Measurements from ENCODE around the gene LYSET.
"Not testable (repeated sequence)": the region's sequence is repeated elsewhere in the genome, so short reads cannot be mapped to it uniquely, and the experiment has no call there.

Gene LYSET

DNA sequence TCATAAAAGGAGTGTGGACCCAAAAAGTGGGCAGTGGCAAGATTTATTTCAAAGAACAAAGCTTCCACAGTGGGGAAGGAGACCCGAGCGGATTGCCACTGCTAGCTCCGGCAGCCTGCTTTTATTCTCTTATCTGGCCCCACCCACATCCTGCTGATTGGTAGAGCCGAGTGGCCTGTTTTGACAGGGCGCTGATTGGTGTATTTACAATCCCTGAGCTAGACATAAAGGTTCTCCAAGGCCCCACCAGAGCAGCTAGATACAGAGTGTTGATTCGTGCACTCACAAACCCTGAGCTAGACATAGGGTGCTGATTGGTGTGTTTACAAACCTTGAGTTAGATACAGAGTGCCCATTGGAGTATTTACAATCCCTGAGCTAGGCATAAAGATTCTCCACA is 15.5 kb upstream of the LYSET start:
- not testable (repeated sequence) for H4K20me1 ChIP-seq (ENCODE audit: insufficient read depth, low read length); H2AFZ ChIP-seq (ENCODE audit: low read length); H3K4me2 ChIP-seq (ENCODE audit: low read length); H3F3A ChIP-seq (ENCODE audit: insufficient read depth, low read length); H3K27ac ChIP-seq (ENCODE audit: low read depth, low read length, poor library complexity, severe bottlenecking); H3K9me3 ChIP-seq (ENCODE audit: low read length); H3K36me3 ChIP-seq (ENCODE audit: insufficient read depth, low read length); H3K79me2 ChIP-seq (ENCODE audit: insufficient read depth, low read length); H3K4me3 ChIP-seq (ENCODE audit: low read depth, low read length, poor library complexity, severe bottlenecking); H3K9ac ChIP-seq (ENCODE audit: low read length); H3K4me1 ChIP-seq (ENCODE audit: insufficient read depth, low read length, severe bottlenecking); H3K9me2 ChIP-seq (ENCODE audit: low read depth, low read length); H3K27me3 ChIP-seq (ENCODE audit: insufficient read depth, low read length)

DNA sequence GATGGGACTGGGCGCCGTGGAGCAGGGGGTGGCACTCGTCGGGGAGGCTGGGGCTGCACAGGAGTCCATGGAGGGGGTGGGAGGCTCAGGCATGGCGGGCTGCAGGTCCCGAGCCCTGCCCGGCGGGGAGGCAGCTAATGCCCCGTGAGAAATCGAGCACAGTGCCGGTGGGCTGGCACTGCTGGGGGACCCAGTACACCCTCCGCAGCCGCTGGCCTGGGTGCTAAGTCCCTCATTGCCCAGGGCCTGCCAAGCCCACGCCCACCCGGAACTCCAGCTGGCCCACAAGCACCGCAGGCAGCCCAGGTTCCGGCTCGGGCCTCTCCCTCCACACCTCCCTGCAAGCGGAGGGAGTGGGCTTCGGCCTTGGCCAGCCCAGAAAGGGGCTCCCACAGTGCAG is 15.0 kb upstream of the LYSET start:
- H3K9ac ChIP-seq (ENCODE audit: low read length); H3K79me2 ChIP-seq (ENCODE audit: insufficient read depth, low read length); H3K36me3 ChIP-seq (ENCODE audit: insufficient read depth, low read length); H3K9me3 ChIP-seq (ENCODE audit: low read length); H3K4me1 ChIP-seq (ENCODE audit: insufficient read depth, low read length, severe bottlenecking); H3F3A ChIP-seq (ENCODE audit: insufficient read depth, low read length); H3K27me3 ChIP-seq (ENCODE audit: insufficient read depth, low read length); H4K20me1 ChIP-seq (ENCODE audit: insufficient read depth, low read length); H3K9me2 ChIP-seq (ENCODE audit: low read depth, low read length); H2AFZ ChIP-seq (ENCODE audit: low read length); H3K4me2 ChIP-seq (ENCODE audit: low read length); H3K27ac ChIP-seq (ENCODE audit: low read depth, low read length, poor library complexity, severe bottlenecking); H3K4me3 ChIP-seq (ENCODE audit: low read depth, low read length, poor library complexity, severe bottlenecking): not testable (repeated sequence)

DNA sequence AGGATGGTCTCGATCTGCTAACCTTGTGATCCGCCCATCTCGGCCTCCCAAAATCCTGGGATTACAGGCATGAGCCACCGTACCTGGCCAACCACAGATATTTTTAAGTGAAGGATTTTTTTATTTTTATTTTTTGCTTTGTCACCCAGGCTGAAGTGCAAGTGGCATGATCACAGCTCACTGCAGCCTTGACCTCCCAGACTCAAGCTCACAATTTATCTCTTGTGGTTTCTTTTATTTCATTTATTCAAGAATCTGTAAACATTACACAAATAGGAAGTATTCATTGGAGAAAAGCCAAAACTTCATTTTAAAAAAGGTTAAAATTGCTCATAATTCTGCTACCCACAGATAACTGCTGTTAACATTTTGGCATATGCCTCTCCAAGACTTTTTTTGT is 13.7 kb upstream of the LYSET start:
- Histone ChIP-seq H3K9me3 (ENCODE audit: low read length) (no peaks in the 10 kb centered on the region), H3K4me3 (ENCODE audit: low read depth, low read length, poor library complexity, severe bottlenecking) (no peak overlapping the region), H2AFZ (ENCODE audit: low read length) (no peak overlapping the region), H3K4me1 (ENCODE audit: insufficient read depth, low read length, severe bottlenecking) (no peaks in the 10 kb centered on the region), H3K9me2 (ENCODE audit: low read depth, low read length) (no peaks in the 10 kb centered on the region), H3K27me3 (ENCODE audit: insufficient read depth, low read length) (0 out of 2 replicates have a peak, but pooled peaks cover 6% of the 10 kb centered on the region), H4K20me1 (ENCODE audit: insufficient read depth, low read length) (no peaks in the 10 kb centered on the region), H3K36me3 (ENCODE audit: insufficient read depth, low read length) (no peaks in the 10 kb centered on the region), H3K9ac (ENCODE audit: low read length) (no peak overlapping the region), H3F3A (ENCODE audit: insufficient read depth, low read length) (no peaks in the 10 kb centered on the region), H3K4me2 (ENCODE audit: low read length) (no peak overlapping the region), H3K79me2 (ENCODE audit: insufficient read depth, low read length) (no peaks in the 10 kb centered on the region), H3K27ac (ENCODE audit: low read depth, low read length, poor library complexity, severe bottlenecking) (no peak overlapping the region)
- TF ChIP-seq CTCF (IDR thresholded peaks at IDR 0.05; ENCODE audit: low read length) (no peak), EZH2 (IDR thresholded peaks at IDR 0.05; ENCODE audit: borderline replicate concordance, low read length) (no peak)

DNA sequence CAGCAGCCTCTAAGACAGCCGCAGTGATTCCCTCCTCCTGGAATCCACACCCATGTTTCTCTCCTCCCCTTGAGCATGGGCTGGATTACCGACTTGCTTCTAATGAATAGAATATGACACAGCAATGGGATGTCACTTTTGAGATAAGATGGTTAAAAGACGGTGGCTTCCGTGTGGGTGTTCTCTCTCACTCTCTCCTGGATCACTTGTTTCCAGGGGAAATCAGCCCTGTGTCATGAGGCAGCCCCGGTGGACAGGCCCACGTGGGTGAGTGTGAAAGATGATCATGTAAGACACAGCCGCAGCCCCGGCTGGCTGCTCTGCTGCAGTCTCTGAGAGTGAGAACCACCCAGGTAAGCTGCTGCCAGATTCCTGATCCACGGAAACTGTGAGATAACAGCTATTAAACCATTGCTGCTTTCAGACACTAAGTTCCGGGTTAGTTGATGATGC is 11.1 kb upstream of the LYSET start:
- Histone ChIP-seq H3K36me3 (ENCODE audit: insufficient read depth, low read length) (no peaks in the 10 kb centered on the region), H3K4me3 (ENCODE audit: low read depth, low read length, poor library complexity, severe bottlenecking) (no peak overlapping the region), H3K27ac (ENCODE audit: low read depth, low read length, poor library complexity, severe bottlenecking) (no peak overlapping the region), H3K4me1 (ENCODE audit: insufficient read depth, low read length, severe bottlenecking) (no peaks in the 10 kb centered on the region), H2AFZ (ENCODE audit: low read length) (no peak overlapping the region), H3F3A (ENCODE audit: insufficient read depth, low read length) (no peaks in the 10 kb centered on the region), H3K79me2 (ENCODE audit: insufficient read depth, low read length) (no peaks in the 10 kb centered on the region), H3K9me3 (ENCODE audit: low read length) (no peaks in the 10 kb centered on the region), H3K9ac (ENCODE audit: low read length) (no peak overlapping the region), H3K4me2 (ENCODE audit: low read length) (no peak overlapping the region), H3K27me3 (ENCODE audit: insufficient read depth, low read length) (0 out of 2 replicates have a peak, but pooled peaks cover 6% of the 10 kb centered on the region), H3K9me2 (ENCODE audit: low read depth, low read length) (no peaks in the 10 kb centered on the region), H4K20me1 (ENCODE audit: insufficient read depth, low read length) (no peaks in the 10 kb centered on the region)
- TF ChIP-seq EZH2 (IDR thresholded peaks at IDR 0.05; ENCODE audit: borderline replicate concordance, low read length) (no peak), CTCF (IDR thresholded peaks at IDR 0.05; ENCODE audit: low read length) (no peak)

GRCh38 chr14:93174731-93175130 is 10.4 kb upstream of the LYSET start:
- not testable (repeated sequence) for H3K9me2 ChIP-seq (ENCODE audit: low read depth, low read length); H3K79me2 ChIP-seq (ENCODE audit: insufficient read depth, low read length); H3K9me3 ChIP-seq (ENCODE audit: low read length)

More at GRCh38 chr14:93174731-93175130, 10.4 kb upstream of the LYSET start:
- not testable (repeated sequence) for H4K20me1 ChIP-seq (ENCODE audit: insufficient read depth, low read length); H3K4me1 ChIP-seq (ENCODE audit: insufficient read depth, low read length, severe bottlenecking); H3K4me3 ChIP-seq (ENCODE audit: low read depth, low read length, poor library complexity, severe bottlenecking); H3K36me3 ChIP-seq (ENCODE audit: insufficient read depth, low read length); H3K9ac ChIP-seq (ENCODE audit: low read length); H2AFZ ChIP-seq (ENCODE audit: low read length); H3F3A ChIP-seq (ENCODE audit: insufficient read depth, low read length); H3K4me2 ChIP-seq (ENCODE audit: low read length); H3K27ac ChIP-seq (ENCODE audit: low read depth, low read length, poor library complexity, severe bottlenecking); H3K27me3 ChIP-seq (ENCODE audit: insufficient read depth, low read length)
